Activated naive CD4-positive, alpha-beta T cell treated with anti-CD3 and anti-CD28 coated beads, Interleukin-2, amount 50 U/mL, for 24 hours (primary cell): ENCODE data around the gene STK24.

ENCODE experiments used
- H3K27ac Mint-ChIP-seq: one replicate; pipeline ENCODE4 v1.8.0; 2021; ENCODE audit warnings: mild to moderate bottlenecking, mixed read lengths
- H3K27me3 Mint-ChIP-seq: one replicate; pipeline ENCODE4 v1.8.0; 2021; ENCODE audit warnings: mixed read lengths
- H3K36me3 Mint-ChIP-seq: one replicate; pipeline ENCODE4 v1.8.0; 2021; ENCODE audit warnings: mixed read lengths
- H3K4me1 Mint-ChIP-seq: one replicate; pipeline ENCODE4 v1.8.0; 2021; ENCODE audit warnings: mixed read lengths
- H3K4me3 Mint-ChIP-seq: one replicate; pipeline ENCODE4 v1.8.0; 2021; ENCODE audit warnings: mild to moderate bottlenecking, mixed read lengths
- H3K9me3 Mint-ChIP-seq: one replicate; pipeline ENCODE4 v1.8.0; 2021; ENCODE audit warnings: mixed read lengths

The STK24 gene

DNA sequence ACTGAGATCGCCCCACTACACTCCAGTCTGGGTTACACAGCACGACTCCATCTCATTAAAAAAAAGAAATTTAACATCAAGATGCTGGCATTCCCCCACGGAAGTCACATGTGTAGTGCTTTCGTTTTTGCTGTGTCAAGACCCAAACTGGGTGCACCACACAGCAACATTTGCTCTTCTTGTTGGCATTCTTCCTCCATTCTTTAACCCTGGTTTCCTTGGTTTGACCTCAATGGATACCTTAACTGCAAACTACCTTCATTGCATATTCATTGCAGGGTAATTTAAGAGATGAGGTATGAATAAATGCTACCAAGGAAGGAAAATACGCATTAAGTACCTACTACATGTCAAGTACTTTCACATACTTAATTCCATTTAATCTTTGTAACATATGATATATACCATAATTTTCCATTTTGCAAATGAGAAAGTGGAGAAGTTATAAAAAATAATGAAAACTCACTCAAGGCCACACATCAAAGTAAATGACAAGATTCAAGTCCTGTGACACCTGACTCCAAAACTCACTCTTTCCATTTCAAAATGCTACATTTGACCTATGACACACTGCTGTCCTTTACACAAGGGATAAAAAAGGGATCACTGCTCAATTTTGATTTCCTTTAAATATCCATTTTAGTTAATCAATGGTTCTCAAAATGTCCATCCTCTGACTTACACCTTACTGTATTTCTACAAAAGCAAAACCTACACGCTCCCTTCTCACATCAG lies 59.2 kb downstream of the STK24 start:
- H3K36me3 Mint-ChIP-seq = peaks cover 27% of the 10 kb centered on the region

DNA sequence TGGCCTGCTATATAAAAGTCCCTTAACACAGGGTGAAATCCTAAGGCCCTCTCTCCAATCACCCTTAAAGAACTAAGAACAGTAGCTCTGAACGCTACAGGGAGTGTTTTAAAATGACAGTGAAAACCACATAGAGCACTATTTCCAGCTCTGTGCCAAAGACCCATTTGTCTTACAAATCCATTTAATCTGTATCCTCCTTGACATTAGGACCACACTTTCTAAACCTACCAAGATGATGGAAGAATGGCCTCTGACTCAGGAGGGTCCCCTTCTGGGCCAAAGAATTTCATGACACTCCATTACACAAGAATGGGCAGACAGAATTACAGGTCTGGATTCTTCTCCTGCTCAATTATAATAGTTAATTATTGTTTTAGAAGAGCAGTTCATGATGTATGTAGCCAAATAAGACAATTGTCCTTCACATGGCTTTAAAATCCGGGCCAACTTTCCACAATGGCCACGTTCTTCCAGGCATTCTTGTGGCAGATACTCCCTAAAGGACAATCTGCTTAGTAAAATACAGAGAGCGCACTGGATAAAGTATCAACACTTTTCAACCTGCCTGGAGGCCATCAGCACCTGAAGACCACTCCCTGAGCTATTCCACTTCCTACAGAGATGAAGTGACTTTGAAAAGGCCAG lies 61.0 kb downstream of the STK24 start:
- Mint-ChIP-seq H3K36me3 (peaks cover 34% of the 10 kb centered on the region), H3K27me3 (no peaks in the 10 kb centered on the region), H3K27ac (peak overlapping the region; percentile 77), H3K9me3 (no peaks in the 10 kb centered on the region), H3K4me3 (no peak overlapping the region), H3K4me1 (peaks cover 93% of the 10 kb centered on the region)

More for the DNA sequence above, 59.2 kb downstream of the STK24 start:
- H3K27me3 Mint-ChIP-seq = no peaks in the 10 kb centered on the region
- no peaks in the 10 kb centered on the region for H3K9me3 Mint-ChIP-seq
- H3K27ac Mint-ChIP-seq = peak overlapping the region; percentile 98
- peaks cover 97% of the 10 kb centered on the region for H3K4me1 Mint-ChIP-seq
- H3K4me3 Mint-ChIP-seq = peak overlapping the region; percentile 71

DNA sequence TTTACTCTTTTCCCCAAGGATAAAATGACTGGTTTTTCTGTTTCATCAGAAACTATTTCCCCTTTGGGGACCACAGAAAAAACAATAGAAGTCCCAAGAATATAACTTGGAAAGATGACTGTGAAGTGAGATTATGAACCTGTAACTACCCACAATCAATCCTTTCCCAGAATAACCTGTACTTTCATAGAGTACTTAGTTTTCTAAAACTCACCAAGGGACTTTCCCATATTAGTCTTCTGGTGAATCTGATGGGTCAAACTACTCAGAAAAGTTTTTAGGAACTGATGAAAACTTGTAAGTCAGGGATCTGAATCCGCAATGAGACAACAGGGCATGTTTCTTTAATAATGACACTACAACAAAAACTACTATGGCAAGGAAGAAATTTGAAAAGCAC lies 62.6 kb downstream of the STK24 start:
- Mint-ChIP-seq H3K4me1 (peaks cover 93% of the 10 kb centered on the region), H3K4me3 (peak overlapping the region; percentile 63), H3K27ac (peak overlapping the region; percentile 91), H3K27me3 (no peaks in the 10 kb centered on the region), H3K9me3 (no peaks in the 10 kb centered on the region), H3K36me3 (peaks cover 39% of the 10 kb centered on the region)

DNA sequence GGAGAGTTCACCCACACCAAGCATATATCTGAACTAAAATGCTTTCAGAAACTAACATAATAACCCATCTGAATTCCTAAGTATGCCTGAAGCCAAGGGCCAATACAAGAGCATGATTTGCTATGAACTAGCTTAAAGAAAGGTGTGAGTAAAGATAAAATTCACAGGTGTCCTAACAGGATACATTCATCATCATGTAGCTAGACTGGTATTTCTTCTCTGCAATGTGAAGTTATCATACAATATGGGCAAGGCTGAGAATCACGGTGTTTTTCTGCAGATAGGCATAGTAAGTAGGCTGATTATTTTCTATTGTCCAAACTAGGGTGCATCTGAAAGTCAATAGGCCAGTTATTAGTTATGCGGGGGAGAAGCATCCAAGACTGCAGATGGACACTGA lies 63.1 kb downstream of the STK24 start:
- Mint-ChIP-seq H3K27me3 (no peaks in the 10 kb centered on the region), H3K4me1 (peaks cover 93% of the 10 kb centered on the region), H3K36me3 (peaks cover 38% of the 10 kb centered on the region), H3K9me3 (no peaks in the 10 kb centered on the region), H3K4me3 (peak overlapping the region; percentile 63), H3K27ac (peak overlapping the region; percentile 57)

DNA sequence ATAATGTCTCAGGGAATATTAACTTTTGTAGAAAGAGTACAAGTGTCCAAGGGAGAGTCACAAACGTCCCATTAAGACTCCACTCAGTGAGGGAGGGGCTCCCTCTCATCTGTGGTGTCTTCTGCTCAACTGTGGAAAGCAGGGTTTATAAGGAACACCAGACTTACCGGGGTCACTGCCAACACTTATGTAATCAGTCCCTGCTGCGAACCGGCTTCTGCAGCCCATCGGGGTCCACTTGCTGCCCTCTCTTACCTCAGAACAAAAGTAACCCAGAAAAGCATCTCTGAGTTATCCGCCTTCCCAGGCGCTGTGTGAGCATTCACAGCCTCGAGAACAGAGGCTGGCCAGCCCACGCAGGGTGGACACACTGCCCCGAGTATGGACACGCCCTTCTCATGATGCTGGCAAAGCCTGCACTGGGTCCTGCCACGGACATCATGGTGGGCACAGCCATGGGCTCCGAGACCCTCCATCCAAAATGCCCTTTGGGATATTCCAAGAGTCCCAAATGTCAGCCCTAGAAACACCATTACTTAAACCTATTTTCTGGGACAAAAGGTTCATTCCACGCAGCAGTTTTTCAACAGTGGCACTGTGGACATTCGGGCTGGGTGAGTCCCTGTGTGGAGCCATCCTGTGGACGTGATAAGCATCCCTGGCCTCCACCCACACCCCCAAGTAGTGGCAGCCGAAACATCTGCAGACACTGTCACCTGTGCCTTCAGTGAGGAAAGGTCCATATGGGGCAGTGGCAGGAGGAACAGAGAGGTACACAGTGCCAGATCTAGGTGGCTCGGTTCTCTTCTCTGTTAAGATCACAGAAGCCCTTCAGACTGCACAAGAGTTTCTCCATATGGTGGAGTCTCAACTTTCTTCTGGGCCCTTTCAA lies 63.9 kb downstream of the STK24 start:
- H3K36me3 Mint-ChIP-seq = peaks cover 34% of the 10 kb centered on the region
- no peaks in the 10 kb centered on the region for H3K9me3 Mint-ChIP-seq
- H3K4me1 Mint-ChIP-seq = peaks cover 95% of the 10 kb centered on the region
- H3K27me3 Mint-ChIP-seq = no peaks in the 10 kb centered on the region
- H3K4me3 Mint-ChIP-seq = no peak overlapping the region
- peak overlapping the region; percentile 57 for H3K27ac Mint-ChIP-seq

DNA sequence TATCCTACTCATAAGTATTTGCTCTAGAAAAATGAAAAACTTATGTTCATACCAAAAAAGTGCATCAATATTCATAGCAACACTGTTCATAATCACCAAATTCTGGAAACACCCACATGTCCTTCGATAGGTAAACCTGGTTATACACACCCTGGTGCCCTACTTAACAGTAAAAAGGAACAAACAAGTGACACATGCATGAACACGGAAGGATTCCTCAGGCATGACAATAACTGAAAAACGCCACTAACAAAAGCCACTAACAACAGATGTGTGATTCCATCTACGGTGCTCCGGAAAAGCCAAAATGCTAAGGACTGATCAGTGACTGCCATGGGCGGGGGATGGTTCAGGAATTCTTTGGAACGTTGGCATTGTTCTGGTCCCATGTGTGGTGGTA lies 65.5 kb downstream of the STK24 start:
- H3K4me3 Mint-ChIP-seq = no peak overlapping the region
- H3K27ac Mint-ChIP-seq = peak overlapping the region; percentile 91
- no peaks in the 10 kb centered on the region for H3K9me3 Mint-ChIP-seq
- H3K4me1 Mint-ChIP-seq = peaks cover 94% of the 10 kb centered on the region
- H3K36me3 Mint-ChIP-seq = peaks cover 25% of the 10 kb centered on the region
- no peaks in the 10 kb centered on the region for H3K27me3 Mint-ChIP-seq

DNA sequence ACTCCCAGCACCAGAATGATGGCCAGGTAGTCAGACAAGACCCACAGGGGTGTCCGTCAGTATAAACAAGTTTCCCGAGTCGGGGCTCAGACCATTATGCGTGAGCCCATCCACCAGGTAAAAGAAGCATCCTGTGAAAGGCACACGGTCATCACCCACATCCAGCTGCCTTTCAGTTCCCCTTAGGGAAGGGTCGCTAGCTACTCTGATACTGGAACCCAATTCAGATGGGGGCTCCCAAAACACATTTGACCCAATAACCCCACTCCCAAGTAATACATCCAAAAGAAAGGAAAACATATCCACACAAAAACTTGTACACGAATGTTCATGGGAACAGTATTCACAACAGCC lies 66.8 kb downstream of the STK24 start:
- peaks cover 94% of the 10 kb centered on the region for H3K4me1 Mint-ChIP-seq
- no peaks in the 10 kb centered on the region for H3K27me3 Mint-ChIP-seq
- H3K4me3 Mint-ChIP-seq = peak overlapping the region; percentile 41
- peak overlapping the region; percentile 91 for H3K27ac Mint-ChIP-seq
- peaks cover 17% of the 10 kb centered on the region for H3K36me3 Mint-ChIP-seq
- no peaks in the 10 kb centered on the region for H3K9me3 Mint-ChIP-seq

DNA sequence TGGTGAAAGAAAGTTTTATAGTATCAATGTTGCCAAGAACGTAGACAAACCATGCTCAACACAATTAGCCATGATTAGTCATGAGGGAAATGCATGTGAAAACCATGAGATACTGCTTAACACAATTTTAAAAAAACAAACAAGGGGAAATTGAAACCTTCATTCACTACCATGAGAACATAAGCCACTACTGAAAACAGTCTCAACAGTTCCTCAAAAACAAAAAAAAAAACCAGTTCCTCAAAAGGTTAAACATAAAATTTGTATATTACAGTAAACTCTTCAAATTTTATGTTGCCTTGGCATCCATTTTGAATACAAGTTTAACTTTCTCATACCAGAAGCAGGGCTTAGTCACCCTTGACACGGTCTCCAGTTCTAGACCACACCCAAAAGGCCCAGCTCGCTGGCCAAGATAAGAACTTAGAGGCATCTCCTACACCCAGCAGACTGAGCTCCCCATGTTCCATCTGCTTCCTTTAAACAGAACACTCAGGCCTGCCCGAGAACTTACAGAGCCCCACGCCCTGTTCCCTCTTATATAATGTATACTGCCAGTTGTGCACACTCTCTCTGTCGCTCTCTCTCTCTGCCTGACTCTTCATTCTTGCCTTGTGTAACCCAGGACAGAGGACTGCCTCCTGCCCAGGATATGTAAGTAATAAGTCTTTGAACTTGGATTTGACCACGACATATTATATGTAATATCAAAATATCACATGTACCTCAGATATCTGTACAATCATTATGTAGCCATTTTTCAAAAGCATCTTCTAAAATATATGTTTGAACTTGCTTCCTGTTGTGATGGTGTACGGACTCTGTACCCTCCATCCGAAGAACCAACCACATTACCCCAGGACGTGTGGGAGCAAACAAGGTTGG lies 67.4 kb downstream of the STK24 start:
- Mint-ChIP-seq H3K9me3 (no peaks in the 10 kb centered on the region), H3K27me3 (no peaks in the 10 kb centered on the region), H3K36me3 (peaks cover 18% of the 10 kb centered on the region)

DNA sequence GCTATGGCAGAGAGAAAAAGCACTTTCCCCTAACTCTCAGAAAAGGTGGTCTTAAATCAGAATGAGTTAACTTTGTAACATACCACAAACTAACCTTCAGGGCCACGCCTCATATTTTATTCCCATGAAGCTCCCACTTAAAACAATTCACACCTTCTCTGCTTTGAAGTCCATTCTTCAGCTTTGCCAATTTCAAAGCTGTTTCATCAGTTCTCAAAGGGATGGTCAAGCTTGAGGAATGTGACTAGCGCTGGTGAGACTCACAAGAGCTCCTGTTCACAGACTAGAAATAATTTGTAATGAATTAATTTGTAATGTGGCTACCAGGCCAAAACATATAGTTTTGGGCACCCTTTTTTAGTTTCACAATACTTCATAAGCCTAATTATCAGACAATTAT lies 68.2 kb downstream of the STK24 start:
- Mint-ChIP-seq H3K27me3 (no peaks in the 10 kb centered on the region), H3K27ac (peak overlapping the region; percentile 91), H3K36me3 (peaks cover 21% of the 10 kb centered on the region), H3K4me3 (no peak overlapping the region), H3K4me1 (peaks cover 94% of the 10 kb centered on the region), H3K9me3 (no peaks in the 10 kb centered on the region)

More for the DNA sequence above, 67.4 kb downstream of the STK24 start:
- Mint-ChIP-seq H3K4me1 (peaks cover 94% of the 10 kb centered on the region), H3K4me3 (peak overlapping the region; percentile 56), H3K27ac (peak overlapping the region; percentile 91)

DNA sequence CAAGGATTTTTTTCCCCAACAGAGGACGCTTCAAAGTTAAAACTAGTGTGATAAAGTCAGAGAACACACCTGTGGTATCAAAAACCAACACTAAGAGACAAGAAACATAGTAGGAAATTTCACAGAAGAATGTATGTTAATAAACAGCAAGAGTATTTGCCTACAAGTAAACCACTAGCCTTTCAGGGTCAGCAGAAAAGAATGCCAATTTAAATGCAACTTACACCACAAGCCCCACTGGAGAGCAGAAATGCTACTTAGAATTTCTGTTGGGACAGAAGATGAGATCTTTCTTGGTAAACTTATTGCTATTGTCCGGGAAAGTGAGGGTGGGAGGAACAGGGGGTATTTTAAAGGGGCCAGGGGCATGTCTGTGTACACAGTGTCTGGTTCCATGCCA lies 68.6 kb downstream of the STK24 start:
- Mint-ChIP-seq H3K27ac (peak overlapping the region; percentile 55), H3K9me3 (no peaks in the 10 kb centered on the region), H3K36me3 (peaks cover 19% of the 10 kb centered on the region), H3K4me1 (peaks cover 94% of the 10 kb centered on the region), H3K4me3 (no peak overlapping the region), H3K27me3 (no peaks in the 10 kb centered on the region)

DNA sequence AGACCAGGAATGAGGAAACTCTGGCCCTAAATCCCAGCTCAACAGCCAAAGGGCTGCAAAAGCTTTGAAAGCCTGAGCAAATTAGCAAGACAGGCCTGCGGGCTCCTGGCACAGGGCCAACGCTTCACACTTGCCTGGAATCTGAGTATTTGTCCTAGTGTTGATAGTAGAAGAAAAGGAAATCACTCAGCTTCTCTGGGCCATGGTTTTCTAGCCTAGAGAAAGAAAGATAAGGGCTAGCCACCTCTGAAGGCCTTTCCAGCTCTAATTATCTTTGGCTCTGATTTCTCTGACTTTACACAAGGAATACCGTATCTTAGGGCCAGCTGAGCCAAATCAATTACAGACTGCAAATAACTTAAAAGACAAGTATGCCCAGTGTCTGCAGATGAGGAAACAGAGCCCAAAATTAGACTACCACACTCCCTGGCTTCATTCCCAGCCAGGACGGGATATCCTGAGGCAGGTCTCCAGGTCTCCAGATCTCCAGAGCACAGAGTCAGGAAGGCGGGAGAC lies 69.6 kb downstream of the STK24 start:
- no peak overlapping the region for H3K27ac Mint-ChIP-seq
- peaks cover 96% of the 10 kb centered on the region for H3K4me1 Mint-ChIP-seq
- peaks cover 19% of the 10 kb centered on the region for H3K36me3 Mint-ChIP-seq
- H3K9me3 Mint-ChIP-seq = no peaks in the 10 kb centered on the region
- H3K27me3 Mint-ChIP-seq = no peaks in the 10 kb centered on the region
- no peak overlapping the region for H3K4me3 Mint-ChIP-seq

DNA sequence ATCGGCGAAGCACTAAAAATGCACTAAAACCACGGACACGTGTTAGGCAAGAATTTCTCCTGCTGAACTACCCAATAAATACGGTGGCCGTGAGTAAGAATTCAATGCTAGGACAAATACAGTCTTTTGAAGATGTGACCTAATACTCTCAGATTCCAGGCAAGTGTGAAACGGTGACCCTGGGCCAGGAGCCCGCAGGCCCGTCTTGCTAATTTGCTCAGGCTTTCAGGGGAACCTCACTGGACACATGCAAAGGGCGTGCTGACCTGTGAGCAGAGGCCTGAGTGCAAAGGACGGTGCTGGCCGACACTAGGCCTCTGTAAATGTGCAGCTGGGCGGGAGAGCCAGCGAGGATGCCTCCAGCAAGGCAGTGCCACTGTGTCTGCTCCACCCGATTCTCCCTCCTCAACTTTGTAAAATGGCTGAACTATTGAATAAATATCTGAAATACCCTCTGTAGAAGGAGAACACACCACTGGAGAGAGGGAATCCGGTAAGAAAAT lies 70.1 kb downstream of the STK24 start:
- no peak overlapping the region for H3K4me3 Mint-ChIP-seq
- no peak overlapping the region for H3K27ac Mint-ChIP-seq

DNA sequence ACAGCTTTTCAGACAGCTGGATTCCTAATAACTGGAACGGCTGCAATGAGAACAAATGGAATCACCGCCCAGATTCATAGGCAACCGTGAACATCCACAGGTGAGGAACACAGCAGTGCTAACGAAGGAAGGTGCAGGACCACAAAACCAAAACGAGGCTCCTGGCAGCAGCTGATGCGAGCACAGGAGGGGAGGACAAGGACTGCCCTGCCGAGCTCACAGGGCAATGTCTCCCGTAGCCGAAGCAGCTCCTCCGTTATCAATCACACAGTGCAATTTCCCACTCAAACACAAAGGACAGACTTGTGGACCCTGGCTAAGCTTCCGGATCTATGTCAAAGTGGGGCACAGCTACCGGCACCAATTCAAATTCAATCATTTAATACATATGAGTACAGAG lies 70.6 kb downstream of the STK24 start:
- H3K27ac Mint-ChIP-seq = peak overlapping the region; percentile 62
- no peaks in the 10 kb centered on the region for H3K9me3 Mint-ChIP-seq
- no peak overlapping the region for H3K4me3 Mint-ChIP-seq
- peaks cover 97% of the 10 kb centered on the region for H3K4me1 Mint-ChIP-seq
- no peaks in the 10 kb centered on the region for H3K27me3 Mint-ChIP-seq
- peaks cover 13% of the 10 kb centered on the region for H3K36me3 Mint-ChIP-seq

More for the DNA sequence above, 70.1 kb downstream of the STK24 start:
- H3K4me1 Mint-ChIP-seq = peaks cover 96% of the 10 kb centered on the region
- H3K27me3 Mint-ChIP-seq = no peaks in the 10 kb centered on the region
- H3K9me3 Mint-ChIP-seq = no peaks in the 10 kb centered on the region
- peaks cover 16% of the 10 kb centered on the region for H3K36me3 Mint-ChIP-seq

DNA sequence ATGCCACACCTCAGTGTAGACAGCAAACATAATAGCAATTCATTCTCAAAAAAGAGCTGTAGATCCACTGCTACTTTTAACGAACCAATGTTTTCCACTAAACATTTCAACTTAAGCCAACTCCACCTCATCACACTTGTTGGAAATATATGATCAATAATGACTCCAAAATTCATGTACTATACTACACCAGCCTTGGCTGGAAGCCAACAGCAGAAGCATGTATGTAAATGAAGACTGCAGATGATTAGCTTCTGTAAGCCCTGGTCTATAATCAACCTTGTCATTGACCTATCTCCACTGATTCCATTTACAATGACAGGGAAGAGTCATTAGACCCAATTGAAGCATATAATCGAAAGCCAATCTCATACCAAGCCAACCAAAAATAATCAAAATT lies 71.7 kb downstream of the STK24 start:
- H3K4me1 Mint-ChIP-seq = peaks cover 94% of the 10 kb centered on the region
- H3K9me3 Mint-ChIP-seq = no peaks in the 10 kb centered on the region
- H3K36me3 Mint-ChIP-seq = peaks cover 7% of the 10 kb centered on the region
- H3K27me3 Mint-ChIP-seq = no peaks in the 10 kb centered on the region
- peak overlapping the region; percentile 23 for H3K27ac Mint-ChIP-seq
- H3K4me3 Mint-ChIP-seq = no peak overlapping the region
